Measurements from ENCODE around the gene AUTS2.

Gene AUTS2

DNA sequence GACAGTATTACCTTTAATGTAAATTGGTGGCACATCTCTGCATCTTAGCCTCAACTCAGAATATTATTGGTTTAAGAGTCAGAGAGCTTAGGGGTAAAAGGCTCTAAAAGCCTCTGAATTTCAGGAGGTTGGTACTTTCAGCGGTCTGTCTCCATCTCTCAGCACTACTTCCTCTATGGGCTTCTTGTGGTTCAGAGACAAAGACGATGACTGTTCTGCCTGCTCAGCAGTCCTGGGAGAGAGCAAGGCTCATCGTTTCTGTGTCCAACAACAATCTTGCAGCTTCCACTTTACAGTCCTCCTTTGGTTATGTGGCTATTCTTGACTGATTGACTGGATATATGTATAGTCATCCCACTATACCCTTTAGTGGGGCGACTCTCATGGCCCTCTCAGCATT is 394.7 kb downstream of the AUTS2 start:
- no peak for DNase-seq (ENCODE audit: low read depth)

DNA sequence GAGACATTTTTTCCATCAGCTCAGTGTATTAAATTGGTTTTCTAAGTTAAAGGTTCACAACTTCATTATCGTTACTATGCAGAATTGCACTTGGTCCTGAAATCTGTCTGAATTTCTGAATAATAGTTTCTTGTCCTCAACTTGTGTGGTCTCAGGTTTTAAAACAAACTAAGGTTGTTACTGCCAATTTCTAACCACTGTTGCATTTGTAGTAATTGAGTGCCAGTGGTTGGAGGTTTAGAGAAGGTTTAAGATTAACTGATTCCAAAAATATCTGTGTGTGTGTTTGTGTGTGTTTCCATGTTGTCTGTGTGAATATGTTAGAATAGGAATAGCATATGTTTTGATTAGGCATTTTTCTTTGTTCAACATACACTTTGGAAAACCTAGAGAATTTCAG is 395.9 kb downstream of the AUTS2 start:
- no peak for DNase-seq (ENCODE audit: low read depth)

DNA sequence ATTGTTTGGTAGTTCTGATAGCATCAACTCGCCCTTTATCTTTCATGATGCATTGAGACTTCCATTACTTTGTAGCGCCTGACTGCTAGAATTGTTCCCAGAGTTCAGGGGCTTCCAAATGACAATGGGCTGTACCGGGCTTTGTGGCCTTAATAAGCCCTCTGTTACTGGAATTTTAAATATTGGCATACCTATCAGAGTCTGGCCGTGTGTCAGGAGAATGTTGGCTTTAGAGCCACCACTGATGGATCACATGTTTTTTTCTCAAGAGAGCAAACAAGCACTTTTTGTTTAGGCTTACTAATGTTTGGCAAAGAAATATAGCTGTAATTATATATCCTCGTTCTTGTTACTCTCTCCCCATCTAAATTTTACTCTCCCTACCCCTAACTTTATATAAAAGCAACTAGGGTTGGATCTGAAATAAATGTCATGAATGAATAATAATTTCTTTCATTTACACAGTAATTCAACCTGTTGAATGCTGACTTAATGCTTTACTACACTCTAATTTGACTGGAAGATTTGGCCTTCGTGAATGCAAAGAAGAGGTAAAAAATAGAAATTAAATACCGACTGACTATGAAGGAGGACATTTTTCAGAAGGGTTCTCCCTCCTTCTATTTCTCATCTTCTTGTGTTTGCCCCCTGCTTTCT is 396.7 kb downstream of the AUTS2 start:
- DNase-seq (ENCODE audit: low read depth): no peak

DNA sequence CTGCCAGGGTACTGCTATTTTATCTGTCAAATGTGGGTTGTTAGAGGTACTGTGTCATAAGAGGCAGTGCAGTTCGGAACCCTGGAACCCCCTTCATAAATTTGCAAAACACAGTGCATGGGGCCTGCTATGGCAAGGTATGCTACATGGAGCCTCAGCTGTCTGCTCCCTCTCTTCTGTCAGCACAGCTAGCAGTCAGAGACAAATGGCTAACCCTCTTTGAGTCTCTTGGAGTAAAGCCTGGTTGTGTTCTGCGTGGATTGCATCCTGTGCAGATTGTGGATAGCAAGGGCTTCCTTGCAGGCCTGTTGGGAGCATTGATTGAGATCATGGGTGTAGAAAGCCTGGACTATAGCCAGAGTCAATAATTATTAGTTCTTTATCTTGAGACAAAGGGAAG is 397.8 kb downstream of the AUTS2 start:
- no peak for DNase-seq (ENCODE audit: low read depth)

DNA sequence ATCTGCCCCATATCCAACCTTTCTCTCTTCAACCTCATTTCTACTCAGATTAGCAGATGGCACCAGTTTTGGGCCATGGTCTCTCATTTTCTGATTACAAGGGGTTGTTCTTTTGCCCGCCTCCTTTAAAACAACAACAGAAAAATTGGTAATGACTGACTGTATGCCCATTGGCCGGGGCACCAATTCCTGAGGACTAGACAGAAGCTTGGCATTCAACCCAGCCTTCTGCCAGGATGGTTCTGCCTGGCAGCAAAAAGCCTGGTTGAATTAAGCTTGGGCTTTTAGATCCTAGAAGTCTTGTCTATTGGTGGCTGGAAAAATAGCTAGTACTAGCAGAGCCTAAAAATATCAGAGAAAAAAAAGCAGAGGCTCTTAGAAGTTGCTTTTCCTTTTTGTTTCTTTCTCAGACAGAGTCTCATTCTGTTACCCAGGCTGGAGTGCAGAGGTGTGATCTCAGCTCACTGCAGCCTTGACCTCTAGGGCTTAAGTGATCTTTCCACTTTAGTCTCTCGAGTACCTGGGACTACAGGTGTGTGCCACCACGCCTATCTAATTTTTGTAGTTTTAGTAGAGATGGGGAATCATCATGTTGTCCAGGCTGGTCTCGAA is 402.6 kb downstream of the AUTS2 start:
- no peak for DNase-seq (ENCODE audit: low read depth)

GRCh38 chr7:70005480-70005879 is 407.2 kb downstream of the AUTS2 start:
- DNase-seq (ENCODE audit: low read depth): no peak

- no peak for DNase-seq (ENCODE audit: low read depth)
Measured at GRCh38 chr7:70005891-70006260, 407.6 kb downstream of the AUTS2 start.

- DNase-seq (ENCODE audit: low read depth): no peak
Measured at GRCh38 chr7:70006261-70006920, 408.1 kb downstream of the AUTS2 start.

DNA sequence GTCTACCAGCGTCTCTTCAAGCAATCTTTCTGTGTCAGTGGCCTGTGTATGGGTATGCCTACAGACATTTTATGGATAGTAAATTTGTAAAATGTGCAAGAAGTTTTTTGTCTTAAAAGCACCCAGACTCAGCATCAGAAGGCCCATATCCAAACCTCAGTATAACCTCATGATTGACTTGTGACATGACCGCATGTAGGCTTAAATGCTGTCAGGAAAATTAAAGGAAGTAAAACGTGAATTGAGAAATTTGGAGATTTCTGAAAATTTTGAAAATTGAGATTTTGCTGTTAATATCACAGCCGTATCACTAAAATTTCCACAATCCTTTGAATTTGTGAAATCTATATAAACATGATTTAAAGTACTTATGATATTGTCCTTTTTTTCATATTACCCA is 410.2 kb downstream of the AUTS2 start:
- no peak for DNase-seq (ENCODE audit: low read depth)

- DNase-seq (ENCODE audit: low read depth): no peak
Measured at GRCh38 chr7:70014472-70015177, 416.4 kb downstream of the AUTS2 start.

GRCh38 chr7:70015353-70015752 is 417.1 kb downstream of the AUTS2 start:
- DNase-seq (ENCODE audit: low read depth): no peak

DNA sequence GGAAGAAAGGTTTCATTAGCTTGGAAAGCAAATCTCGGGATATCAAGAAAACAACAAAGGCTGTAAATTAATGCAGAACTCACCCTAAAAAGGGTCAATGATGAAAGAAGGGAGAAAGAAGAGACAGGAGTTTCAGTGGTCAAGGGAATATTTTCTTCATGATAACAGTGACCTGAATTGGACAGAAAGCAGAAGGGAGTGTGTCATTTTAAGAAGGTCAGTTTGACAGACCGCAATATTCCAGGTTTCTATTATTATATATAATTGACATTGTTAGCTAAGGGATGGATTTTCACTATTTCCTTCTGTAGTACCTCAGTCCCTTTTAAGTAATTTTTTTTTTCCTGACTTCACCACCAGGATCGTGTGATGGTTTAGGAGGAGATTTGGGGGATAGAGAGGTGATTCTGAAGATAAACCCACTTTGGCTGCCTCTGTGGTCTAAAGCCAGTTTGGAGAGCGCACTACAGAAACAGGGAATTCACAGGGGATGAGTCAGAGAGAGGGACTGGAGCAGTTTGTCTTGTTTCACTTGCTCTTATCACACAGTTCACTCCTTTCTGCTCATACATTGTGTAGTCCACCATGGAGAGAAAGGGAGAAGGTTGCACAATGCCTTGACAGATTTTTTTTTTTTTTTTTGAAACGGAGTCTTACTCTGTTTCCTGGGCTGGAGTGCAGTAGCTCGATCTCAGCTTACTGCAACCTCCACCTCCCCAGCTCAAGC is 417.9 kb downstream of the AUTS2 start:
- no peak for DNase-seq (ENCODE audit: low read depth)

- DNase-seq (ENCODE audit: low read depth): no peak
Measured at GRCh38 chr7:70017357-70017756, 419.1 kb downstream of the AUTS2 start.

DNA sequence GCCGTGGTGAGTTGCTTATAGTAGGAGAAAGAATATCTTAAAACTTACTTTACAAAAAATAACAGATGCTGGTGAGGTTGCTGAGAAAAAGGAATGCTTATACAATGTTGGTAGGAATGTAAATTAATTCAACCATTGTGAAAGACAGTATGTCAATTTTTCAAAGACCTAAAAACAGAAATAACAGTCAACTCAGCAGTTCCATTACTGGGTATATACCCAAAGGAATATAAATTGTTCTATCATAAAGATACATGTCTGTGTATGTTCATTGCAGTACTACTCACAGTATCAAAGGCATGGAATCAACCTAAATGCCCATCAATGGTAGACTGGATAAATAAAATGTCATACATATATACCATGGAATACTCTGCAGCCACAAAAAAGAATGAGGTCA is 420.4 kb downstream of the AUTS2 start:
- DNase-seq (ENCODE audit: low read depth): no peak

DNA sequence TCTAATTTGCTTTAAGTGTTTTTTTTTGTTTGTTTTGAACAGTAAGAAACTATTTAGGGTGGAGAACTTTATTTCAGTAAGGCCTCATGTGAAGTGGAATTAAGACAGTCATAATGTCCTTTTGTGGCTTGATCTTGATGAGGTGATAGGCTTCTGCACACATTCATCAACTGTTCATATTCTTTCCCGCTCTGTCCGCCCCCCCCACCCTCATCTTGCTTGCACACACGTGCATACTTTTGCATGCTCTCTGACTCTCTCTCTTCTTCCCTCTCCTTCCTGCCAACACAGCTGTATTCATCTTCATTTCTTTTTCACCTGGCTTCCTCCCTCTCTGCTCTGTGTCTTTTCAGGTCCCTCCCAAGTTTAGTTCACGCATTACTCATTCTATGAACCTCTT is 429.6 kb downstream of the AUTS2 start:
- DNase-seq (ENCODE audit: low read depth): no peak

GRCh38 chr7:70028620-70029019 is 430.3 kb downstream of the AUTS2 start:
- no peak for DNase-seq (ENCODE audit: low read depth)

GRCh38 chr7:70029993-70030392 is 431.7 kb downstream of the AUTS2 start:
- DNase-seq (ENCODE audit: low read depth): no peak

GRCh38 chr7:70030745-70031144 is 432.5 kb downstream of the AUTS2 start:
- DNase-seq (ENCODE audit: low read depth): no peak

DNA sequence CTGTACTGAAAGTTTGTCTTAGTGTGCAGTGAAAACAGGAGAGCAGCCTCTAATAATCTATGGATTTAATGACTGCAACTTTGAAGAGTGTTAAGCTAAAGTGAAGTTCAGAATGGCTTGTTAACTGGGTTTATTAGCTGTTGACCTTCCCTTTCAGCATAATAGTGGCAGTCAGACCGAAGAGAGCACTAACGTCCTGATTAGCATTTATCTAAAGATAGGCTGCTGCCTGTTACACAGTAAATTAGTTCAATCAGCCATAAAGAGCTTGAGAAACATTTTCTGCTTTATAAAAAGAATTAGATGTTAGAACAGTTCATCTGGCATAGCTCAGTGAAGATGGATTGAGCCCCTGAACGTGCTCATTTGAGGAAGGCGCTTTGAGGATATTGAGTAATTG is 433.0 kb downstream of the AUTS2 start:
- no peak for DNase-seq (ENCODE audit: low read depth)

GRCh38 chr7:70032649-70033048 is 434.4 kb downstream of the AUTS2 start:
- no peak for DNase-seq (ENCODE audit: low read depth)

GRCh38 chr7:70033226-70033625 is 435.0 kb downstream of the AUTS2 start:
- DNase-seq (ENCODE audit: low read depth): no peak

DNA sequence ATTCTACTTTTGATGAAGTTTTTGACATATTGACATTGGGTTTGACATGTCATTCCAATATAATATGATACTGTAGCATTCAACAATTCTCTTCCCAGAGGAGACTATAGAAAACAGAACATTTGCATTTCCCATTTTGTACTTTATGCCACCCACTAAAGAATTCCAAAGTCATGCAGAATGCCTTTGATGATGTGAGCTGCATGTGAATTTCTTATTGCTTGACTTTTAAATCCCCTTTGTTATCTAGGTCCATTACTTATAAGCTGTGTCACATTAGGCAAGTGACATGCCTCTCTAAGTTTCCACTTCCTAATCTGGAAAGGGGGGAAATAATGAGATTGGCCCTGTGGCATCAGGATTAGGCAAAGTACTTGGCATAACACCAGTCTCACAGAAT is 436.7 kb downstream of the AUTS2 start:
- DNase-seq (ENCODE audit: low read depth): no peak
